ENCODE data around the gene TFG.
A peak's percentile ranks its signal among the peaks of the same experiment; 100 is the strongest.

GRCh38 chr3:100708989-100709841 is at the start of gene TFG:
- TF ChIP-seq ELK1 (IDR thresholded peaks at IDR 0.05; ENCODE audit: borderline replicate concordance, low read depth, low read length) (no peak), CTCF (conservative IDR thresholded peaks at IDR 0.05; ENCODE audit: low read depth, low read length) (no peak), POLR2A (IDR thresholded peaks at IDR 0.05; ENCODE audit: low read depth, low read length) (peak; percentile 90), USF2 (IDR thresholded peaks at IDR 0.05; ENCODE audit: low read depth, low read length) (no peak; the same call in 1 of the 2 replicates), MAZ (IDR thresholded peaks at IDR 0.05; ENCODE audit: borderline replicate concordance, low read depth, low read length) (peak; percentile 70; the same call in 1 of the 2 replicates), MAFK (IDR thresholded peaks at IDR 0.05; ENCODE audit: low read depth, low read length) (peak; percentile 50; the same call in 1 of the 2 replicates), RAD21 (IDR thresholded peaks at IDR 0.05; ENCODE audit: low read length) (no peak), SMC3 (IDR thresholded peaks at IDR 0.05; ENCODE audit: low read depth, low read length) (no peak)

Data from IMR-90 (cell line).